Upper lobe of left lung (tissue), 4 donors: ENCODE results near the gene BGN.

Experiments
- CTCF ChIP-seq, 6 experiments: fragments of 450-650 bp in 4 of 6; fragments of 200-600 bp in 2 of 6; sonication (generic) in 2 of 6; IDR thresholded peaks; one replicate each; pipeline ENCODE4 v1.5.1; 2016 to 2019; ENCODE audit warnings: antibody characterized with exemption in 6 of 6
- POLR2A ChIP-seq, 4 donors: fragments of 450-650 bp; IDR thresholded peaks; one replicate each; pipeline ENCODE4 v1.5.1; 2016 to 2017; ENCODE audit warnings: antibody characterized with exemption in 4 of 4, mild to moderate bottlenecking in 2 of 4
- POLR2AphosphoS5 ChIP-seq, 2 donors: sonication (generic); formaldehyde crosslinking; IDR thresholded peaks; one replicate each; pipeline ENCODE4 v1.5.1; 2017; ENCODE audit warnings: antibody characterized with exemption in 2 of 2

- TF ChIP-seq POLR2A (IDR thresholded peaks at IDR 0.05) = no peak
- no peak for TF ChIP-seq CTCF (IDR thresholded peaks at IDR 0.05)
- TF ChIP-seq POLR2AphosphoS5 (IDR thresholded peaks at IDR 0.05) = no peak
Measured at GRCh38 chrX:153456704-153457103, 38.1 kb upstream of the BGN start.
